ENCODE results near the gene SLC25A34.

SLC25A34 gene

DNA sequence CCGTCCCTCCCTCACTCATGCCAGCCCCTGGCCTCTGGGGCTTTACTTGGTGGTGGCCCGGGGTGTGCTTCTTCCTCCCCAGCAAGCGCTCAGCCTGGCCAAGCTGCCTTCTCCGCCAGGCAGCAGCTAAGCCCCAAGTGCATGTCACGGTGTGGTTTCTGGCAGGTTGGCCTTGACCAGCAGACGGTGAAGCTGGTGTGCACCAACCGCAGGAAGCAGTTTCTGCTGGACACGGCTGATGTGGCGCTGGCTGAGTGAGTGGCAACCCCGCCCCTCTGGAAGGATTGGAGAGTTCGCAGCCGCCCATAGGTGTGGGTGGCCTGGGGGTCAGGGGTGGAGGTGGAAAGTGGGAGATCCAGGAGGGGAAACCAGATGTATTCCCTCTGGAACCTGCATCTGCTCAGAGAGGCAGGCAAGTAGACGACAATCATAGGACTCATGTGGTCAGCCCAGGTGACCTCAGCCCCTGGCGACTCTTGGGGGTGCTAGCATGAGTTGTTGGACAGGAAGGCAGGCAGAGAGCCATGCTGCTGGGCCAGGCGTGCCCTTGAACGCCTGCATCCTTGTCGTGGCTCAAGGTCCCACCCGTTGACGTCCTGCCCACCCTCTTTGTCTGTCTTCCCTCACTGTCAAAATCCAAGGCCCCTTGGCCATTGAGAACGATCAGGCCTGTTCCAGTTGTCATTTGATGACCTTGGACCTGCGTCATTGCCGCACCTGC, 7.0 kb upstream of the SLC25A34 start:
- TF ChIP-seq, protein P1, sequence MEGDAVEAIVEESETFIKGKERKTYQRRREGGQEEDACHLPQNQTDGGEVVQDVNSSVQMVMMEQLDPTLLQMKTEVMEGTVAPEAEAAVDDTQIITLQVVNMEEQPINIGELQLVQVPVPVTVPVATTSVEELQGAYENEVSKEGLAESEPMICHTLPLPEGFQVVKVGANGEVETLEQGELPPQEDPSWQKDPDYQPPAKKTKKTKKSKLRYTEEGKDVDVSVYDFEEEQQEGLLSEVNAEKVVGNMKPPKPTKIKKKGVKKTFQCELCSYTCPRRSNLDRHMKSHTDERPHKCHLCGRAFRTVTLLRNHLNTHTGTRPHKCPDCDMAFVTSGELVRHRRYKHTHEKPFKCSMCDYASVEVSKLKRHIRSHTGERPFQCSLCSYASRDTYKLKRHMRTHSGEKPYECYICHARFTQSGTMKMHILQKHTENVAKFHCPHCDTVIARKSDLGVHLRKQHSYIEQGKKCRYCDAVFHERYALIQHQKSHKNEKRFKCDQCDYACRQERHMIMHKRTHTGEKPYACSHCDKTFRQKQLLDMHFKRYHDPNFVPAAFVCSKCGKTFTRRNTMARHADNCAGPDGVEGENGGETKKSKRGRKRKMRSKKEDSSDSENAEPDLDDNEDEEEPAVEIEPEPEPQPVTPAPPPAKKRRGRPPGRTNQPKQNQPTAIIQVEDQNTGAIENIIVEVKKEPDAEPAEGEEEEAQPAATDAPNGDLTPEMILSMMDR (IDR thresholded peaks at IDR 0.05; ENCODE audit: extremely low read depth, missing control alignments), result no peak
- DNase-seq (ENCODE audit: low spot score), result no peak

DNA sequence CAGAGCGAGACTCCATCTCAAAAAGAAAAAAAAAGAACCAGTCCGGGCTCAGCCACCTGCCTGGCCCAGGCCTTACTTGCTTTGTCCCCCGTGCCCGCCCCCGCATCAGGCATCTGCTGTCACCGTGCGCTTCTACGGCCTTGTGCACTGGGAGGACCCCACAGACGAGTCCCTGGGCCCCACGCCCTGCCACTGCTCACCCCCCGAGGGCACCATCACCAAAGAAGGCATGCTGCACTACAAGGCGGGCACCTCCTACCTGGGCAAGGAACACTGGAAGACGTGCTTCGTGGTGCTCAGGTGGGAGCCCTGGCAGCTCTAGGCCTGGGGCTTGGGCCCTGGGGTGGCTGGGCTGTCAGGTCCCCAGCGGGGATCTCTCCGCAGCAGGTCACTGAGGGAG, 5.6 kb upstream of the SLC25A34 start:
- no peak for DNase-seq (ENCODE audit: low spot score)
- TF ChIP-seq, protein P1 (IDR thresholded peaks at IDR 0.05; ENCODE audit: extremely low read depth, missing control alignments), result no peak

DNA sequence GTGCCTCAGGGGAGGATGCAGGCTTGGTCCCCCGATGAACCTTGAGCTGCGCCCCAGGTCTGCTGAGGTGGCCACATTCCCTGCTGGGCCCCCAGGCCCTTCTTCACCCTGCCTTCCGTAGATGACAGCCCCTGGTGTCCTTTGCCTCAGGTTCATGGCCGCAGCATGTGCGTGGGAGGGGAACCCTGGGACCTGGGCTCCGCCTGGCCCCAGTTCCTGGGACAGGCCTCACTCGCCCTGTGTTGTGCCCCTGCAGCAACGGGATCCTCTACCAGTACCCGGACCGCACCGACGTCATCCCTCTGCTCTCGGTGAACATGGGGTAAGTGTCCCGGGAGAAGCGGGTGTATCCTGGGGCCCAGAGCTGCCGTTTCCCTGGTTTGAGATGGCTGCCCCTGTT, 5.1 kb upstream of the SLC25A34 start:
- TF ChIP-seq, protein P1 (IDR thresholded peaks at IDR 0.05; ENCODE audit: extremely low read depth, missing control alignments), result no peak

DNA sequence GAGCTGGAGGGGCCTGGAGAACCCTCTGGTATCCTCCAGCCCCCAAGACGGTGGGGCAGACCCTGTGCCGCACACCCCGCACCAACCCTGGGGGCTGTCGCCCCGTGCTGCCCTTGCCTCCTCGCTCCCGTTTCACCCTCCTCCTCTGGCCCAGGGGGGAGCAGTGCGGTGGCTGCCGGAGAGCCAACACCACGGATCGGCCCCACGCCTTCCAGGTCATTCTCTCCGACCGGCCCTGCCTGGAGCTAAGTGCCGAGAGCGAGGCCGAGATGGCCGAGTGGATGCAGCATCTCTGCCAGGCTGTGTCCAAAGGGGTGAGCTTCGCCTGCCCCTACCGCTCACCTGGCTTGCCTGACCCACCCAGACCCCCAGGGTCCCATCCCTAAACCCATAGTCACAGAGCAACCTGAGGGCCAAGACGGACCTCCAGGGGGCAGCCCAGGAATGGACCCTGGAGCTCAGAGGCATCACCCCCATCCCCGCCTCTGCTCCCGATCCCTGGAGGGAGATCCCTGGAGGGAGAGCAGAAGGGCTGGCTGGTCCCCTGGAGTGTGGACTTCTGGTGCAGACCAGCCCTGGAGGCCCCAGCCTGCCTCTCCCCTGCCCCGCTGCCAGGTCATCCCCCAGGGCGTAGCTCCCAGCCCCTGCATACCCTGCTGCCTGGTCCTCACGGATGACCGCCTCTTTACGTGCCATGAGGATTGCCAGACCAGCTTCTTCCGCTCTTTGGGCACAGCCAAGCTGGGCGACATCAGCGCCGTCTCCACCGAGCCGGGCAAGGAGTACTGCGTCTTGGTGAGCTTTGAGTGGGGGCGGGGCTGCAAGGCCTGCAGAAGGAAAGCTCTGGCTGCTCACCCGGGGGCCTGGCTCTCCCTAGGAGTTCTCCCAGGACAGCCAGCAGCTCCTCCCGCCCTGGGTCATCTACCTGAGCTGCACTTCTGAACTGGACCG, 4.0 kb upstream of the SLC25A34 start:
- DNase-seq (ENCODE audit: low spot score), result no peak
- TF ChIP-seq, protein P1 (IDR thresholded peaks at IDR 0.05; ENCODE audit: extremely low read depth, missing control alignments), result no peak

More for the DNA sequence above, 5.1 kb upstream of the SLC25A34 start:
- no peak for DNase-seq (ENCODE audit: low spot score)

DNA sequence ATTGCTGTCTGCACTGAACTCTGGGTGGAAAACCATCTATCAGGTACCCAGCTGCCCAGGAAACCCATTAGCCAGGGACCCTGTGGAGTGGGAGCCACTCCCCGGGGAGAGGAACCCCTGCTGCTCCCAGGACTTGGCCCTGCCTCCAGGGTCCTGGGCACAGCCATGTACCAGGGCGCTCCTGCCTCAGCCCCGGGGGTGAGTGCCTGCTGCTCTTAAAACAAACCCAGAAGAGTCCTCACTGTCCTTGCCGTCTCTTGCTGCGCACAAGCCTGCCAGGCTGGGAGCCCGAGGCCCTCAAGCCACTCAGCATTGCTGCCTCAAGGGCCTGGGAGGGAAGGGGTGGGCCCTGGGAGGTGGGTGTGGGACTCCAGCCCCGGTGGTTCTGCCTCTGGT, 3.4 kb upstream of the SLC25A34 start:
- no peak for DNase-seq (ENCODE audit: low spot score)

DNA sequence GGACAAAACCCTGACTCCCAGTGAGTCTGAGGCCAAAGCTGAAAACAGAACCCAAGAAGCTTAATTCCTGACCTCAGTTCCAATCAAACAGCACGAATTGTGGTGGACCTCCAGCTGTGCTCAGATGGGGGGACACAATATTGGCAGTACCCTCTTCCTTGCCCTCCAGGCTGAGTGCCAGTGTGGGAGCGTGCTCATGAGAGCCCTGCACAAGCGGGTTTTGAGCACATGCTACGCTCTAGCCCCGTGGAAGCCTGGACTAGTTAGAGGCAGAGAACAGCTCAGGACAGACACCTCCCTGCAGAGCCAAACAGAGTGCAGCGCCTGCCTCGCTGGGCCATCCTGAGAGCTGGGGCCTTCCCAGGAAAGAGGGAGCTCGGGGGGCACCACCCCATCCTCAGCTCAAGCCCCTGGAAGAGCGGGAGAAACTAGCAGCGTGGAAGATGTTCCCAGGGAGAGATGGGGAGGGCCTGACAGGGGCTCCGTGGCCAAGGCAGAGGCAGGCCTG, 2.8 kb upstream of the SLC25A34 start:
- TF ChIP-seq, protein P1 (IDR thresholded peaks at IDR 0.05; ENCODE audit: extremely low read depth, missing control alignments), result no peak
- no peak for DNase-seq (ENCODE audit: low spot score)

More for the DNA sequence above, 3.4 kb upstream of the SLC25A34 start:
- TF ChIP-seq, protein P1 (IDR thresholded peaks at IDR 0.05; ENCODE audit: extremely low read depth, missing control alignments), result no peak

Data from GM20000 (cell line).